Uterus (tissue), 4 donors: ENCODE measurements around the gene U2SURP. TPM values are rescaled to one million over a fixed set of nuclear protein-coding genes. Genes with fewer than 3 reads are reported as not detected.

Experiments
- DNase-seq, 2 donors: peaks; one replicate each; pipeline ENCODE4 v3.0.0-alpha.2; 2019 to 2020
- H3K27ac ChIP-seq, 2 donors: fragments of 200-600 bp; sonication (generic); 1 replicate in 1 of 2; 2 replicates in 1 of 2; pipeline ENCODE4 v1.5.1; 2016 to 2018
- H3K27me3 ChIP-seq, 2 donors: fragments of 200-600 bp; sonication (generic); one replicate each; pipeline ENCODE4 v1.5.1; 2018 to 2019; ENCODE audit warnings: control low read depth in 1 of 2
- H3K36me3 ChIP-seq, 2 donors: fragments of 200-600 bp; sonication (generic); one replicate each; pipeline ENCODE4 v1.5.1; 2019; ENCODE audit warnings: control low read depth in 1 of 2
- H3K4me1 ChIP-seq, 2 donors: fragments of 200-600 bp; sonication (generic); one replicate each; pipeline ENCODE4 v1.5.1; 2018 to 2019; ENCODE audit warnings: control low read depth in 1 of 2
- H3K4me3 ChIP-seq, 2 donors: fragments of 200-600 bp; sonication (generic); 1 replicate in 1 of 2; 2 replicates in 1 of 2; pipeline ENCODE4 v1.5.1; 2018 to 2019; ENCODE audit warnings: mild to moderate bottlenecking in 1 of 2
- H3K9me3 ChIP-seq, 2 donors: fragments of 200-600 bp; sonication (generic); one replicate each; pipeline ENCODE4 v1.5.1; 2019; ENCODE audit warnings: control low read depth in 1 of 2
- CTCF ChIP-seq, 4 experiments: fragments of 200-600 bp in 2 of 4; fragments of 450-650 bp in 2 of 4; sonication (generic) in 2 of 4; IDR thresholded peaks; one replicate each; pipeline ENCODE4 v1.5.1; 2016 to 2019; ENCODE audit warnings: antibody characterized with exemption in 4 of 4, mild to moderate bottlenecking in 2 of 4, moderate library complexity in 1 of 4
- POLR2A ChIP-seq, 2 donors: fragments of 450-650 bp; IDR thresholded peaks; one replicate each; pipeline ENCODE4 v1.6.1; 2016; ENCODE audit warnings: antibody characterized with exemption in 2 of 2, mild to moderate bottlenecking in 1 of 2, moderate library complexity in 1 of 2
- intact Hi-C: fragments of 100-400 bp; cut with DNase I; formaldehyde crosslinking; loops from one replicate; pipeline ENCODE4 v1.15.1; 2023; ENCODE audit warnings: low total_unique reads
- total RNA-seq, 4 donors: library from RNA; depleted of rRNA in 3 of 4; stranded (reverse); fragments of >200 nt in 3 of 4; gene quantifications; one replicate each; pipeline versions ENCODE4 v1.1.0 to v1.2.4, GENCODE V29; 2014 to 2023
- donor health status: DM: yes; HTN: yes; CAD: no.

The U2SURP gene
- total RNA-seq, result 100 to 1,000 TPM in 2 of 4 donors, 10 to 100 TPM in 2; 43.3 to 178 (median 87.2) TPM

GRCh38 chr3:143001369-143002082, at the start of gene U2SURP:
Gene U2SURP (plus strand): TSS chr3:143001570. CDS start chr3:143001629, 59 bp downstream.
- intact Hi-C loops, result no loop called here
- peak; percentile 95 to 96 for DNase-seq

GRCh38 chr3:142951794-142952193, 49.6 kb upstream of the U2SURP start:
- Histone ChIP-seq H3K9me3 (no peaks in the 10 kb centered on the region), H3K4me1 (no peaks in the 10 kb centered on the region), H3K27me3 (no peaks in the 10 kb centered on the region), H3K4me3 (no peak overlapping the region), H3K36me3 (no peaks in the 10 kb centered on the region), H3K27ac (no peak overlapping the region)
- no peak for TF ChIP-seq POLR2A (IDR thresholded peaks at IDR 0.05)
- TF ChIP-seq CTCF (IDR thresholded peaks at IDR 0.05), result no peak
- no peak for DNase-seq
- intact Hi-C loops, result no loop called here

More at GRCh38 chr3:143001369-143002082, at the start of gene U2SURP:
- H3K4me1 ChIP-seq, result peaks cover 5 to 7% of the 10 kb centered on the region in 2 donors
- no peaks in the 10 kb centered on the region for H3K9me3 ChIP-seq
- no peaks in the 10 kb centered on the region for H3K36me3 ChIP-seq
- no peaks in the 10 kb centered on the region for H3K27me3 ChIP-seq
- H3K4me3 ChIP-seq, result peak within 1 kb of the TSS; percentile 91
- peak in 3 of 4 experiments; percentile 13 to 50 (median 26) for TF ChIP-seq CTCF (IDR thresholded peaks at IDR 0.05)
- peak; percentile 65 to 70 for TF ChIP-seq POLR2A (IDR thresholded peaks at IDR 0.05)
- H3K27ac ChIP-seq, result peak within 1 kb of the TSS; percentile 89 to 91

GRCh38 chr3:142952272-142953193, 48.8 kb upstream of the U2SURP start:
- Histone ChIP-seq H3K27me3 (no peaks in the 10 kb centered on the region), H3K4me3 (no peak overlapping the region), H3K27ac (no peak overlapping the region), H3K4me1 (no peaks in the 10 kb centered on the region), H3K9me3 (no peaks in the 10 kb centered on the region), H3K36me3 (no peaks in the 10 kb centered on the region)
- intact Hi-C loops, result no loop called here
- DNase-seq, result no peak
- TF ChIP-seq CTCF (IDR thresholded peaks at IDR 0.05) (no peak), POLR2A (IDR thresholded peaks at IDR 0.05) (no peak)

- no peaks in the 10 kb centered on the region for H3K27me3 ChIP-seq
- DNase-seq, result no peak
- H3K4me3 ChIP-seq, result no peak overlapping the region
- no peaks in the 10 kb centered on the region for H3K9me3 ChIP-seq
- no peaks in the 10 kb centered on the region for H3K4me1 ChIP-seq
- no peak overlapping the region for H3K27ac ChIP-seq
- H3K36me3 ChIP-seq, result no peaks in the 10 kb centered on the region
- TF ChIP-seq CTCF (IDR thresholded peaks at IDR 0.05), result no peak
- TF ChIP-seq POLR2A (IDR thresholded peaks at IDR 0.05), result no peak
- intact Hi-C loops, result no loop called here
Observed at GRCh38 chr3:142953443-142953842, 47.9 kb upstream of the U2SURP start.

GRCh38 chr3:142958707-142959106, 42.7 kb upstream of the U2SURP start:
- Histone ChIP-seq H3K9me3 (no peaks in the 10 kb centered on the region), H3K27ac (no peak overlapping the region), H3K4me3 (no peak overlapping the region), H3K27me3 (no peaks in the 10 kb centered on the region), H3K36me3 (no peaks in the 10 kb centered on the region), H3K4me1 (peaks cover 0 to 7% of the 10 kb centered on the region in 2 donors)
- TF ChIP-seq CTCF (IDR thresholded peaks at IDR 0.05) (no peak), POLR2A (IDR thresholded peaks at IDR 0.05) (no peak)
- no peak for DNase-seq
- intact Hi-C loops, result no loop called here
